Tongue (tissue), 2 donors: ENCODE data around the gene CBY1. TPM values are rescaled to one million over a fixed set of nuclear protein-coding genes. Genes with fewer than 3 reads are reported as not detected.

ENCODE experiments used
- DNase-seq: peaks from one replicate; pipeline ENCODE4 v3.0.0-alpha.2; 2015
- total RNA-seq: library from RNA; depleted of rRNA; stranded (reverse); fragments of >200 nt; gene quantifications from one replicate; pipeline ENCODE4 v1.2.3, GENCODE V29; 2014

Gene CBY1
- total RNA-seq, 1 donor from 2014 or later = 15.2 TPM

GRCh38 chr22:38700789-38701628 is 44.6 kb downstream of the CBY1 start, which contains the start of gene JOSD1:
TSS of gene JOSD1 (minus strand) at chr22:38700943. CDS start at chr22:38699987, 956 bp downstream.
- peak; percentile 97 for DNase-seq

GRCh38 chr22:38704654-38705234 is 48.3 kb downstream of the CBY1 start:
- peak; percentile 24 for DNase-seq

GRCh38 chr22:38705235-38706100 is 49.0 kb downstream of the CBY1 start, which contains the start of gene GTPBP1:
TSS of gene GTPBP1 (plus strand) at chr22:38705944. CDS start at chr22:38705956, 12 bp downstream.
- DNase-seq = peak; percentile 100

- peak; percentile 66 for DNase-seq
Observed at GRCh38 chr22:38706101-38706900, 49.9 kb downstream of the CBY1 start.

- no peak for DNase-seq
Observed at GRCh38 chr22:38706901-38707195, 50.4 kb downstream of the CBY1 start.

GRCh38 chr22:38707346-38707745 is 50.9 kb downstream of the CBY1 start:
- DNase-seq = no peak

- DNase-seq = no peak
Observed at GRCh38 chr22:38707984-38708383, 51.5 kb downstream of the CBY1 start.

GRCh38 chr22:38709306-38709705 is 52.9 kb downstream of the CBY1 start:
- no peak for DNase-seq

GRCh38 chr22:38710351-38710750 is 53.9 kb downstream of the CBY1 start:
- DNase-seq = no peak

GRCh38 chr22:38710866-38711265 is 54.4 kb downstream of the CBY1 start:
- DNase-seq = no peak

GRCh38 chr22:38712486-38713207 is 56.2 kb downstream of the CBY1 start:
- no peak for DNase-seq

GRCh38 chr22:38713921-38714320 is 57.5 kb downstream of the CBY1 start:
- no peak for DNase-seq

GRCh38 chr22:38715176-38715764 is 58.8 kb downstream of the CBY1 start:
- DNase-seq = no peak

GRCh38 chr22:38715852-38716251 is 59.4 kb downstream of the CBY1 start:
- DNase-seq = no peak

GRCh38 chr22:38716271-38716670 is 59.8 kb downstream of the CBY1 start:
- no peak for DNase-seq

- no peak for DNase-seq
Observed at GRCh38 chr22:38716826-38717225, 60.4 kb downstream of the CBY1 start.

- DNase-seq = no peak
Observed at GRCh38 chr22:38717244-38717643, 60.8 kb downstream of the CBY1 start.

GRCh38 chr22:38718414-38718813 is 62.0 kb downstream of the CBY1 start:
- peak; percentile 67 for DNase-seq

- no peak for DNase-seq
Observed at GRCh38 chr22:38719196-38719595, 62.8 kb downstream of the CBY1 start.

GRCh38 chr22:38720350-38720749 is 63.9 kb downstream of the CBY1 start:
- no peak for DNase-seq

- no peak for DNase-seq
Observed at GRCh38 chr22:38721551-38721950, 65.1 kb downstream of the CBY1 start.
